OCI-LY1 (cell line): ENCODE results near the gene CD244.

Experiments
- CTCF ChIP-seq: fragments of 200-600 bp; sonication (generic), shearing (Covaris generic); IDR thresholded peaks from 2 replicates; pipeline ENCODE4 v1.5.1; 2017; ENCODE audit warnings: mild to moderate bottlenecking, antibody characterized with exemption, low read length, moderate library complexity, mixed read lengths
- EZH2 ChIP-seq: fragments of 200-600 bp; sonication (generic), shearing (Covaris generic); IDR thresholded peaks from 2 replicates; pipeline ENCODE4 v1.8.0; 2017; ENCODE audit warnings: borderline replicate concordance, mixed run types, mild to moderate bottlenecking, antibody characterized with exemption, low read length, moderate library complexity, mixed read lengths

GRCh38 chr1:160826546-160826945 lies 36.1 kb downstream of the CD244 start:
- TF ChIP-seq CTCF (no peak), EZH2 (no peak)
